Skeletal muscle cell (primary cell): Measurements from ENCODE around the gene ANK3.

Experiments
- DNase-seq: peaks from one replicate; pipeline ENCODE4 v3.0.0-alpha.2; 2010; ENCODE audit warnings: low read depth
- H3K4me3 ChIP-seq: 2 replicates; pipeline ENCODE4 v1.5.1; 2011; ENCODE audit warnings: low read depth, mild to moderate bottlenecking, control low read depth, low read length, moderate library complexity

Gene ANK3

DNA sequence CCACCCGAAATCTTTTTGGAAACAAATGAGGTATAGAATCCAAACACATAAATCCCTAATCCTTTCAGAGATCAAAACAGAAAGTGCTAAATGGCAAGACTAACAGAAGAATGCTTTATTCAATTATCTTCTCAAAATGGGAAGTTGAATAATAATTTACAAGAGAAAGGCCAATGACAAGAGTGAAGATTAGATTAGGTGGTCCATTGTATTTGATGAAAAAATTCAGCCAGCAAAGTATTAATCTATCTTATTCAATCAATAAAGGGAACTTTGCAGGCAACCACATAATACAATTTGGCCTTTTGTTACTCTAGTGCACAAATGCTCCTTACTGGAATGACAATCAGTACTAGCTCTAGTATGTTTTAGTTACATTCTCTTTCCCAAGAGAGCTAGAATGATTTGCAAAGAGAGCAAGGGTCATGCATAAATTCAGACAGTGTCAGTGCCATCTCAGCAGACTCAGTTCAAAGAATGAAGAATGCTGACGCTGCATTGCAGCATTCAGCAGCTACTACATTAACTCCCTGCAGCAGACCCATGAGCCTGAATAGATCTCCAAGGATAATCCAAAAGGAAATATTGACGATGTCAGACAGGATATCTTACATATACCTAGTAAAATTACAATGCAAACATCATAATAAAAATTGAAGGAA, 131.8 kb downstream of the ANK3 start:
- no peak overlapping the region for H3K4me3 ChIP-seq
- DNase-seq = no peak

DNA sequence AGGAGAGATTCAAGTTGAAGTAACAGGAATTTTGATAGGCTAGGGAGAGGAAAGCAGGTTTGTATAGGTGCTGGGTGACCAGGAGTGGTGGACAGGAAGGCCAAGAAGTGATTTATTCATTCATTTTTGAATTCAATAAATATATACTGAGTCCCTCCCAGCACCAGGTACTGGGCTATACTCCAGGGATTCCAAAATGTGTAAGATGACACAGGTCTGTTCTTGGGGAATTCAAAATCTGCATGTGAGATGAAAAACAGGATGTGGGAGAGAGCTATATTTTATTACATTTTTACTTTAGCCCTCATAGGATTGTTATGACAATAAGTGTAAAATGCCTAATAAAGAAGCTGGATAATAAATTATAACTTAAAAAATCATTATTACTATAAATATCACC, 134.9 kb downstream of the ANK3 start:
- H3K4me3 ChIP-seq = no peak overlapping the region
- no peak for DNase-seq

DNA sequence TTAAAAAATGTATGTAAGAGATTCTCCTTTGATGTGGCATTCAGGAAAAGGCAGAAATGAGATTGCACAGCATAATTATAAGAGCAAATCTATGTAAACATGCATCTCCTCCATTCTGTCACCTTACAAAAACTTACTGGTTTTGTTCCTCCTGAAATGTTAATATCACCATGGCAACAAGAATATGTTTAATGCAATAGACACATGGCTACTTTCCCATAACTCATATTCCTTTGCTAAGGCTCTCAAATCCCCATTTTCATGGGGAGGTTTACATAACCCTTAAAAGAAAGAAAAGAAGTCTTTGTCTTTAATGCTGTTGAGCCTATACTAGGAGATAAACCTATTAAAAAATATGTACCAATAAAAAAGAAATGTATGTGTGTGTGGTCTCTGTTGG, 136.2 kb downstream of the ANK3 start:
- no peak overlapping the region for H3K4me3 ChIP-seq
- DNase-seq = no peak

DNA sequence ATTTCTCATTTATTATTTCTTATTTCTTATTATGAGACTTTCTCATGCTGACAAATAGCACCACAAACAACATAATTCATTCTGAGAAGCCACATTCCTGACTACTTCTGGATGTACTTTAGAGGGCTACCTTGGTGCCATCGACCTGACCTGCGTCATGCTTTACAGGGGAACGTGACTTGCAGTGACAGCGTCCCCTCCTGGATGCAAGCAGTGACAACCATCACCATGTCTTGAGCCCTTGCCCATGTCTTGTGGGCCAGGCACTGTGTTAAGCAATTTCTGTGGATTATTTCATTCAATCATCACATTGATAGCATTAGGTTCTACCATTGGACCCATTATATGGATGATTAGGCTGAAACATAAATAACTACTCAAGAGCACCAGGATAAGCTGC, 137.0 kb downstream of the ANK3 start:
- DNase-seq = no peak

DNA sequence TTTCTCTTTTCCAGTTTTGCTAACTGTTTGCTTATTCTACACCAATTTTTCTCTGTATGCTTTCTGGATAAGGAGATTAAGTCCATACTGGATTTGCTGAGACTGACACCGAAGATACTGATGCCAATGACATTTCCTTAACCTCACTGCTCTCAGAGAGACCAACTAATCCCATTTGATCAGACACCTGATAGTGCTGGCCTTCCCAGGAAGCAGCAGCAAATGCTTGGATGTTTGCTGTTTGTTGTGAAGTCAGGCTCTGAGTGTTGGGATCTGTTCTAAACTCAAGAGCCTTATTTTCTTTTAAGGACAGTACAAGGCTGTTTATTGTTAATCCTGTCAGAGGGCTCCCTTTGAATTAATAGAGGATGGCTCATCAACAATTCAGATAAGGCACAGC, 143.3 kb downstream of the ANK3 start:
- DNase-seq = no peak
- H3K4me3 ChIP-seq = no peak overlapping the region

More for the DNA sequence above, 137.0 kb downstream of the ANK3 start:
- H3K4me3 ChIP-seq = no peak overlapping the region

DNA sequence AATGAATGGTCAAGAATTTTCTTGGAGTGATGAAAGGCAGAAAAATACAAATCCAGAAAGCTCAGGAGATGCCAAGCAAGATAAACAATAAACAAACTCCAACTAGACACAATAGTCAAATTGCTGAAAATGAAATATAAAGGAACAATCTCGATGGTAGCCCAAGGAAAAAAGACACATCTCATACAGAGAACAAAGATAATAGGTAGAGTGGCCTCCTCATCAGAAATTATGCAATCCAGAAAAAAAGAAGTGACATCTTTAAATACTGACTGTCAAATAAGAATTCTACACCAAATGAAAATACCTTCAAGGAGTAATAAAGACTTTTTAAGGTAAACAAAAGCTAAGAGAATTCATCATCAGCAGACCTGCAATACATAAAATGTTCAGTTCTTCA, 150.4 kb downstream of the ANK3 start:
- no peak overlapping the region for H3K4me3 ChIP-seq
- DNase-seq = no peak

DNA sequence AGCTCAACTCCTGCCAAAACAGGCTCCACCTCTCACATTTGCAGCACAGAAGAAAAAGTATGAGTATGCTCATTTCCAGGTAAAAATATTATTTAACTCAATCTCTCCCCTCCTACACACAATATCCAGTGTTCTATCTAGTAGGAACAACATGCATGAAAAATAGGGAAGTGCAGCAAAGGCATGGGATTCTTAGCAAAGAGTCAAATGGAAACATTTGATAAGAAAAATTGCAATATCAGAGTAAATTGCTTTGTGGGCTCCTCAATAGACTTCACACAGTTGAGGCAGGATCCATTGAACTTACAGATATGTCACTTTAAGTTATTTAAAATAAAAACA, 150.9 kb downstream of the ANK3 start:
- DNase-seq = no peak

DNA sequence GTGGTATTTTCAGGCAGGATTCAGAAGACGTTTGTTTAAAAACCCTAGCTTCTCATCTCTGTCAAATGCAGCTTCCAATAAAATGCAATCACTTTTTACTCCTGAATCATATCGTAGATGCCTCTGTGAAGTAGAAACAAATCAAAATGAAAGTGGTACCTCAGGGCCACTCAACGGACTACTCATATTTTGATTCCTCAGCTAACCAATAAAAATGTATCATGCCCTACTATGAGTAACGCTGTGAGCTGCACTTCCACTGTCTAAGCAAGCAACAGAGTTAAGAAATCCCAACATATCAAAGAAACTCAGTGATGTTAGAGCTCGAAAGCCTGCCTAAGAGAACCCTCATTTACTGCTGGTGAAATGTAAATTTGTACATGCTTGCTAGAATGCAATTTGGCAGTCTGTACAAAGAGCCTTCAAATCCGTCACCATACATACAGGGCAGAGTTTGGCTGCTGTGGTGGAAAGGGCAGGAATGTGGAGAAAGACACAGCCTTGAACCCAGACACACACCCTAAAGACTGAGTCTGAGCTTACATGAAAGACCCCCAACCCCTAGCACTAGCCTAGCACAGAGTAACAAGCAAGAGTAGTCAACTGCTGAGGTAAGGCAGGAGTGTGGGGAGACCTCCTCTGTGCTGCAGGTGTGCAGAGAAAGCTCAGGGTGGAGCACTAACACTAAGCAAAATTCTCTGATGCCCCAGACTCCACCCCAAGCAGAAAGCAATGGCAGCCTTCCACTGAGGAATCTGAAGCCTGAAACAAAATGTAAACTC, 151.5 kb downstream of the ANK3 start:
- no peak overlapping the region for H3K4me3 ChIP-seq
- peak; percentile 15 for DNase-seq

More for the DNA sequence above, 150.9 kb downstream of the ANK3 start:
- no peak overlapping the region for H3K4me3 ChIP-seq

DNA sequence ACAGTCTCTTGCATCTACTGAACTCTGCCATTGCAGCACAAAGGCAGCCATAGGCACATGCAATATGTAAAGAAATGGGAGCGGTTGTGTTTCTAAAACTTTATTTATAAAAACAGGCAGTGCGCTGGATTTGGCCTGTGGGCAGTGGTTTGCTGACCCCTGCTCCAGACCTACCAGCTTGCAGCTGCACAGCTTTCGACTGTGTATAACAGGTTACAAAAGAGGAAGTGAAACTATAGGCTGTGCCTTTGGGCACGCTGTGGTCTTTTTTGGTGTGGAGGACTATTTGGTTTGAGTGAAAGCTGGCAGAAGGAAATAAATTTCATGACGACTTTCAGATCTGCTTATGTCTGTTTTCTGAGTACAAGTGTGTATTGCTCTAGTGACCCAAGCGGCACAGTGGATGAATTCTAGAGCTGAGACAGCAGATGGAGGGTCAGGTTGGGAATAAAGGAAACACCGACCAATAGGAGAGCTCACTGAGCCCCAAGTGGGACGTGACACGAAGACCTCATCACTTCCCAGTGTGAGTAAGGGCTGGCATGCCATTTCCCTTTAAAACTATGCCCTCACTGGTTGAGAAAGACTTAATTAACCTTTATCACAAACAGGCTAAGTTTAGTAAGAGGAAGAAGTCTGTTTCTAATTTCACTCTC, 152.7 kb downstream of the ANK3 start:
- DNase-seq = no peak
- H3K4me3 ChIP-seq = no peak overlapping the region

DNA sequence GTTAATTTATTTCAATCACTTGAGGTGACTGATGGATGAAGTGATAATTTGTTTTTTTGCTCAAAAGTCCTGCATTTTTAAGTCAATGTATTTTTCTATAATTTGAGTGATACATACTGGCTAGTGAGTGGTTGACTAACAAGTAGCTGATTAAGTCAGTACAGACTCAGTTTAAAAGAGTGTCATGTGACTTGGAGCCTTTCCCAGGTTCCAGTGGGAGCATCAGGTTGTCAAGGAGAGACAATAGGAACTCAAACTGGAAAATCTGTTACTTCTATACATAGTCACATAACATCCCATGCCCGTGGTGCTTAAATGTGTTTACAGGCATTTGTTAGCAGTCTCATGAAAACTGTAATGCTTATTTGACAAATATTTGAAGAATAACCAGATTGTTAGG, 154.7 kb downstream of the ANK3 start:
- DNase-seq = peak; percentile 25
- no peak overlapping the region for H3K4me3 ChIP-seq

DNA sequence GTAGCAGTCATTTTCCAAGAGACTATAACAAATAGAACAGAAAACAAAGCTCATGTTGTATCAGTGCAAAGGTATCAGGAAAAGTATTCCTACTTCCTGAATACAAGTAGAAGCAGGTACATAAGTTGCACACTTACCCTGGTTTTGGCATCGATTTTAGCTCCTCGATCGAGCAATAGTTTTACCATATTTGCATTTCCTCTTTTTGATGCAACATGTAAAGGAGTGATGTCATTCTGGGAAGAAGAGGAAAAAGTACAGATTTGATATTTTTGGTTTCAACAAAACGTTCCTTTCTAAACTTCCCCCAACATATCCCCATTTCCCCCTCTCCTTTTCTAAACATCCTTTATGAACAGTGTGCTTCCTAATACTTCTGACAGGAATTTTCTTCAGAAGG, 155.1 kb downstream of the ANK3 start:
- H3K4me3 ChIP-seq = no peak overlapping the region

DNA sequence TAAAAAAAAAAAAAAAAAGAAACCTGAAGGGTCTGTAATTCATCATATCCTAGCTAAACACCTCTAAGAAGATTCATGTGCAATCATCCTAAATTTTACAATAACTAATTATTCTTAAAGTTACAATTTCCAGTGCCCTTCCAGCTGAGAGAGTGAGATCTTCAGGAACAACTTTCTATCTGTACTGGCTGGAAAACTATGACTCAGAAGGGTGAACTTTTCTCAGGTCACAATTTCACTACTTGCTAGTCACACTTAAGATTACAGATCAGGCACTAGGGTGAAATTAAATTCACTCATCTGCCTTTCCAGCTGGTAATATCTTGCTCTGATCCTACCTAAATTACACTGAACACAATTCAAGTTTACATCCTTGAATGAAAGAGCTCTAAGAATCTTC, 158.8 kb downstream of the ANK3 start:
- DNase-seq = peak; percentile 18
- H3K4me3 ChIP-seq = no peak overlapping the region

More for the DNA sequence above, 155.1 kb downstream of the ANK3 start:
- DNase-seq = no peak

DNA sequence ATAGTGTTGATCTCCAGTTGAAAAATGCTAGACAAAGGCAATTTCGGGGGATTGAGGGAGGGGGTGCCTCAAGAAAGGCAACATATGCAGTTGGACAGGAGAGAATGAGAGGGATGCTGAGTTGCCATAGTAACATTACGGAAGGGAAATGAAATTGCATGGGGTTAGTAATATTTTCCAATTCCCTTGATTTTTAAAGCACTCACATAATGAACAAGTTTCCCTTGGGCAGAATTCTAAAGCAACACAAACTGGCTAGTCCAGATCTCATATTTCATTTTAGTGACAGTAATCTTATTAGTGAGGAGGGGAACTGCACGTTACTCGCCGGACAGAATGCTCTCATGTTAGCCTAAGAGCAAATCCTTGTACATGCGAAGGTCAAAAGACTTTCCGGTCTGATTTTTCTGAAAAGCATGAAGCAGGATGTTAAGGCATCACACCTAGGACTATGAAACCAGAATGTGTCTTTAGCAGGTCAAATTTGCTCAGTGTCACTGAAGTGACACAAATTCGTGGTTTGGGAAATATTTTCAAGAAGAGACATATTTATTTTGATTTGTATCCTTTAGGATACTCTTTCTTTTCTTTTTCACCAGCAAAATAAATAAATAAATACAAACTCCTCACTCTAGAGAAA, 165.5 kb downstream of the ANK3 start:
- no peak overlapping the region for H3K4me3 ChIP-seq
- no peak for DNase-seq

DNA sequence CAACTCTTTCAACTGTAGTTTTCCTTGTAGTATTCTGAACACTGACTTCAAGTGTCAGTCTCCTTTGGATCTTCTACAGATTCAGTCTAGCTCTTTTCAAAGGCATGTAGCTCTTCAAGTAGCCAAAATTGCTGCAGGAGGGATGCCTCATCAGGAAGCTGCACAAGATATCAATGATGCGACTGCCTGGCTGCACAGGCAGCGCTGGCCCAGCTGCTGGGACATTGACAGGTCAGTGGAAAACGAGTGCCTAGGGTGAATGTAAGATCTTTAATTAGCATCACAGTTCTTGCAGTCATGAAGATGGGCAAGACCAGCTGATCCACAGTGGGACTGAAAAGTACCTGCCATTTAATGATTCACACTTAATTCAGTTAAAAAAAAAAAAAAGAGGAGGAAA, 167.6 kb downstream of the ANK3 start:
- DNase-seq = no peak
- no peak overlapping the region for H3K4me3 ChIP-seq

DNA sequence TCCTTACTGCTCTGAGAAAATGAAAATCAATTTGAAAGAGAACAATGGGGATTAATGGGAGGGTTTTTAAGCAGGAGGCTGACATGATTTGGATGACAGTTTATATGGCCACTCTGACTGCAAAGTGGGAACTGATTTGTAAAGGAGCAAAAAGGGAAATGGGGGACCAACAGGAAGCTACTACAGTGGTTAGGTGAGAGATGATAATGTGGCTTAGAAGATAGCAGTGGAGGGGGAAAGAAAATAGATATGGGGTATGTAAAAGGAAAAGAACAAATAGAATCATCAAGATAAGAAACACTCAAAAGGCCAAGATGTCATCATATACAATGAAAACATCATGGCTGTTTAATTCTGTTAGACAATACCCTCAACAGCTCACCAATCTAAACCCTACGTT, 177.5 kb downstream of the ANK3 start:
- H3K4me3 ChIP-seq = no peak overlapping the region
- DNase-seq = no peak

DNA sequence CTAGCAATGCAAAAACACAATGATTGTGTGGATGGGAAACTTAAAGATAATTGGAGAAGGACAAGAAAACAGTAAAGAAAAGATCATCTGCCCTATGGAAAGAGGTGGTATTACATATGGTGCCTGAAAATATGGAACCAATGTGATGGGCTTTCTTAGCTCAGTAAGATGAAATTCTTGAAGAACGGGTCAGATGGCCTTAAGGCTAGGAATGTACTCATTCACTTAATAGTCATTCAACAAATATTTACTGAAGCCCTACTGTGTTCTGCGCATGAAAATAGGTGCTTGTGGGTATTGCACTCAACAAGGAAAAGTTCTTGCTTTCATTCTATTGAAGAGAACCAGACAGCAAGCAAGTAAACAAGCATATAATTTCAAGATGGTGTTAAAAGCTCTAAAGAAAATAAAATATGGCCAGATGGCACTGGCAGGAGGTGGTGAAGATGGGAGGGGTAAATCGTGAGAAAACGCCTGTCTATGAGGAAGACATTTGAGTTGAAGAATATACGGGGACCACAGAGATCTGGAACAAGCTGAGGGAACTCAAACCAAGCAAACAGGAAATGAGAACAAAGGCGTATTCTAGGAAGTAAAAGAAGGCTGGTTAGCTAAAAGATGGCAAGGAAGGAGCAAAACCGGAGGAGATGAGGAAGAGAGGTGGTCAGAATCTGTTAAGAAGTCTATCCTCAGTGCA, 179.7 kb downstream of the ANK3 start:
- no peak overlapping the region for H3K4me3 ChIP-seq

DNA sequence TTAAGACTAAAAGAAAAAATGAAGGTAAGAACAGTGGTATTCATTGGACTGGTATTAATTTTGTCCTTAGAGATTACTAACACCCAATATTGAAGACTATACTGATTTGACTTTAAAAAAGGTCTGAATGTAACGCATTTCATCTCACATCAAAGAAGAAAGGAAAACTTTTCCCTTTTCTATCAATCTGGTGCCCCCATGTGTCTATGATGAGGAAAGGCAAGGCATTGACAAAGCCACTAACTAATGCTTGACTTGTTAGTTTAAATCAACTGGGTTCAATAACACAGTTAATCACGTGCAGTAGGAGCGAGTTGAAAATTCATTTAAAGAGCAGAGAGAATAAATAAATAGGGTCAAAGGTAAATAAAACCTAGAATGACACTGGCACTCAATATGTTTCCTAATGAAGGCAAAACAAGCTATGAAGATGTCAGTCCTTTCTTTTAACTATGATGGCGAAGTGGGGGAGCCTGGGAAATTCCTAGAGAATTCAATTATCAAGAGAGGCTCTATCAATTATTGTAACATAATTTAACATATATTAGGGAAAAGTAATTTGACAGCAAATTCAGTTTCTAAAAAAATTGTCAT, 180.9 kb downstream of the ANK3 start:
- H3K4me3 ChIP-seq = no peak overlapping the region
- DNase-seq = peak; percentile 10

More for the DNA sequence above, 179.7 kb downstream of the ANK3 start:
- DNase-seq = no peak

DNA sequence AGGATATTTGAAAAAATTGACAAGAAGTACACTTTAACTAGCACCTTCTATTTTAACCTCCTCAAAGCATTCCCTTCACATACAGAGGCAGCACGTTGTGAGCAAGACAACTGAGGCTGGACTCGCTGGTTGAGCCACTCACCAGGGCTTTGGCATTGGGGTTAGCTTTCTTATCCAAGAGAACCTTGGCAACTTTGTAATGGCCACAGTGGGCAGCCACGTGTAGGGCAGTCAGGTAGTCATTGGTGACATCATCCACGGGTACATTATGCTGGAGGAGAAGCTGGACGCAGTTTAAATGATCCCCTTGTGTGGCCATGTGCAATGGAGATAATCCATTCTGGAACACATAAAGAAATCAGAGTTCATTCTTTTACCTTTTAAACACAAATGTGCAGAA, 181.8 kb downstream of the ANK3 start:
- no peak overlapping the region for H3K4me3 ChIP-seq
- no peak for DNase-seq

DNA sequence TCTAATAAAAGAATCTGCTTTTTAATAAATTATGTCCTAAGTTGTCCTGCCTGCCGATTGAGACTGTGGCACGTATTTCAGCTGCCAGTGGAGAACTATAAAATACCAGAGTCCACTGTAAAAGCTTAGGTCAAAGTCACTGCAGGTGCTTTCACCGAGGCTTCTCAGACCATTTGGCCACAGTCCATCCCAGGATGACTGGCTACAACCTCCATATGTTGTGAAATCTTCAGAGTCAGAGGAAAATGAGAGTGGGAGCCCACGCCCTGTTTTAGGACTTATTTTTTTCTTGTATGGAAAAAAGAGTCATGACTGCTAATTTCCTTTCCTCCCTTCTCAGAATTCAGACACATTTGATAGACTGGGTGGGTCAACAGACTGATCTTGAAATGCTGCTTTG, 182.9 kb downstream of the ANK3 start:
- H3K4me3 ChIP-seq = no peak overlapping the region
- DNase-seq = peak; percentile 18
